ENCODE measurements around the gene RAB11FIP3. TPM values are rescaled to one million over a fixed set of nuclear protein-coding genes. Genes with fewer than 3 reads are reported as not detected.

RAB11FIP3 gene
- total RNA-seq, 2 experiments from 2014 or later, result 29.0 to 51.2 TPM

DNA sequence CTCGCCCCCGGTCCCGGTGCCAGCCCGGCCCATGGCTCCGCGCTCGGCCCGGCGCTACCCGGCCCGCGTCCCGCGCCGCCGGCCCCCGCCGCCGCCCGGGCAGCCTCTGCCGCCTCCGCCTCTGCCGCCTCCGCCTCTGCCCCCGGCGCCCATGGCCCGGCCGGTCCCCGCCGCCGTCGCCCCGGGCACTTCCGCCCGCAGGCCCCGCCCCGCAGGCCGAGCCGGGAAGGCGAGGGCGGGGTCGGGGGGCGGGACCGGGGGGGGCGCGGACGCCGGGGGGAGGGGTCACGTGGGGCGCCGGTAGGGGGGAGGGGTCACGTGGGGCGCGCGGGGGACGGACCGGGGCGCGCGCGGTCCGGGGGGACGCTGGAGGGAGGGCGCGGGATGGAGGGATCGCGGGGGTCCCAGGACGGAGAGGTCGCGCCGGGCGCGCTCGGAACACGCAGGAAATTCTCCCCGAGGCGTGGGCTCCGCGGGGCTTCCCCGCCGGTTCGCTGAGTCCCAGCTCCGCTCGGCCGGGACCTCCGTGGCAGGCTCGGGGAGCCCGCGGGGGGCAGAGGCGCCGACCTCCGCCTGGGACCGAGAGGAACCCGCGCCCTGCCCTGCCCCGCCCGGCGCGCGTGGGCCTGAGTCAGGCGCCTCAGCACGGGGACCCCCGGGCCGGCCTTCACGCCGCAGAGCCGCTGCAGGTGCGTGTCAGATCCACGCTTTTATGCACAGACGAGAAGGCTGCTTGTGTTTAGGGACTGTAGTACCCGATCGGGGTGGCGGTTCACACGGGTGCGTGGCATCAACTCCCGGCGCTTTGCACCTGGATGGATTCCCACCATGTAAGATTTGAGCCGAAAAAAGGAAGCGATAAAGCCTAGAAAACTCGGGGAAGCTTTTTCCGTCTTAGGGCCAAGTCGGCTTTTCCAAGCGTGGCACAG is 43.4 kb upstream of the RAB11FIP3 start, which contains the start of gene PGAP6:
Gene PGAP6 (minus strand): TSS at position 190 of the 929 bp plus-strand sequence. CDS start 157 bp downstream, at position 33.
- POLR2A ChIA-PET, result interaction anchor here (0.6 to 2.2 kb wide), 4 partner anchors 11 to 356 kb away, joined by 3 to 10 read pairs (median 4); partner anchors contain the start of gene MRPL28
- H3K4me2 ChIP-seq (ENCODE audit: low read length), result peak within 1 kb of the TSS; percentile 90
- H3K79me2 ChIP-seq (ENCODE audit: insufficient read depth, low read depth, low read length), result no peaks in the 10 kb centered on the region
- H3K9me2 ChIP-seq (ENCODE audit: insufficient read depth, low read length), result no peaks in the 10 kb centered on the region
- no peaks in the 10 kb centered on the region for H3K9me3 ChIP-seq (ENCODE audit: low read length)
- CTCF ChIA-PET (ENCODE audit: unreplicated experiment), result interaction anchor here (0.6 kb wide), 1 partner anchor 13 kb away, joined by 4 read pairs; no protein-coding TSS in a partner anchor
- H2AFZ ChIP-seq (ENCODE audit: low read length), result no peak within 1 kb of the TSS
- no peaks in the 10 kb centered on the region for H4K20me1 ChIP-seq (ENCODE audit: insufficient read depth, low read length)
- 0 out of 2 replicates have a peak, but pooled peaks cover 3% of the 10 kb centered on the region for H3K36me3 ChIP-seq (ENCODE audit: insufficient read depth, low read length)
- H3K4me3 ChIP-seq (ENCODE audit: low read depth, low read length, poor library complexity, severe bottlenecking), result peak within 1 kb of the TSS; percentile 97
- no TSS peak for BruUV-seq (replicated peaks)
- H3K27ac ChIP-seq (ENCODE audit: low read depth, low read length, poor library complexity, severe bottlenecking), result peak within 1 kb of the TSS; percentile 89
- intact Hi-C loops (cut with micrococcal nuclease; ENCODE audit: unreplicated experiment), result loop anchor here (2.0 to 5.0 kb wide), 2 partner anchors 19 to 185 kb away; partner anchors contain the start of genes DECR2, NHLRC4 and PIGQ
- peak; percentile 83 for DNase-seq (ENCODE audit: low spot score)
- TF ChIP-seq EZH2phosphoT487 (IDR thresholded peaks at IDR 0.05; ENCODE audit: borderline replicate concordance, low read depth, low read length), result no peak
- TF ChIP-seq CTCF (conservative IDR thresholded peaks at IDR 0.05; ENCODE audit: low read length), result no peak
- H3K4me1 ChIP-seq (ENCODE audit: insufficient read depth, low read length, poor library complexity, severe bottlenecking), result peaks cover 13% of the 10 kb centered on the region

GRCh38 chr16:383326-384051 is 42.0 kb upstream of the RAB11FIP3 start:
- Histone ChIP-seq H3K79me2 (ENCODE audit: insufficient read depth, low read depth, low read length) (no peaks in the 10 kb centered on the region), H2AFZ (ENCODE audit: low read length) (peak overlapping the region; percentile 25; the same call in 1 of the 2 replicates), H3K9me2 (ENCODE audit: insufficient read depth, low read length) (no peaks in the 10 kb centered on the region), H3K4me1 (ENCODE audit: insufficient read depth, low read length, poor library complexity, severe bottlenecking) (peaks cover 13% of the 10 kb centered on the region), H4K20me1 (ENCODE audit: insufficient read depth, low read length) (no peaks in the 10 kb centered on the region), H3K27ac (ENCODE audit: low read depth, low read length, poor library complexity, severe bottlenecking) (peak overlapping the region; percentile 89), H3K4me2 (ENCODE audit: low read length) (peak overlapping the region; percentile 90), H3K36me3 (ENCODE audit: insufficient read depth, low read length) (no peaks in the 10 kb centered on the region), H3K4me3 (ENCODE audit: low read depth, low read length, poor library complexity, severe bottlenecking) (peak overlapping the region; percentile 97), H3K9me3 (ENCODE audit: low read length) (no peaks in the 10 kb centered on the region)
- TF ChIP-seq CTCF (conservative IDR thresholded peaks at IDR 0.05; ENCODE audit: low read length) (no peak), EZH2phosphoT487 (IDR thresholded peaks at IDR 0.05; ENCODE audit: borderline replicate concordance, low read depth, low read length) (no peak)
- CTCF ChIA-PET (ENCODE audit: unreplicated experiment), result interaction anchor here (0.7 kb wide), 1 partner anchor 253 kb away, joined by 4 read pairs; the partner anchor contains the start of gene METTL26
- intact Hi-C loops (cut with micrococcal nuclease; ENCODE audit: unreplicated experiment), result loop anchor here (1.0 to 5.0 kb wide), 3 partner anchors 17 to 184 kb away; partner anchors contain the start of genes DECR2, NHLRC4 and PIGQ
- POLR2A ChIA-PET, result interaction anchor here (0.7 to 2.2 kb wide), 4 partner anchors 11 to 354 kb away, joined by 3 to 10 read pairs (median 4); partner anchors contain the start of gene MRPL28
- peak; percentile 93 for DNase-seq (ENCODE audit: low spot score)
- BruUV-seq (replicated peaks), result TSS peak; percentile 49

All from OCI-LY7 (cell line).